NCI-H526 treated with DMSO at 0.1 percent for 48 hours (cell line): ENCODE results near the gene SLC25A13.
"Not testable (repeated sequence)": the region's sequence is repeated elsewhere in the genome, so short reads cannot be mapped to it uniquely, and the experiment has no call there.

Experiments
- DNase-seq: peaks from one replicate; lab custom pipeline; 2025; lab: John Stamatoyannopoulos, UW

SLC25A13 gene, protein sequence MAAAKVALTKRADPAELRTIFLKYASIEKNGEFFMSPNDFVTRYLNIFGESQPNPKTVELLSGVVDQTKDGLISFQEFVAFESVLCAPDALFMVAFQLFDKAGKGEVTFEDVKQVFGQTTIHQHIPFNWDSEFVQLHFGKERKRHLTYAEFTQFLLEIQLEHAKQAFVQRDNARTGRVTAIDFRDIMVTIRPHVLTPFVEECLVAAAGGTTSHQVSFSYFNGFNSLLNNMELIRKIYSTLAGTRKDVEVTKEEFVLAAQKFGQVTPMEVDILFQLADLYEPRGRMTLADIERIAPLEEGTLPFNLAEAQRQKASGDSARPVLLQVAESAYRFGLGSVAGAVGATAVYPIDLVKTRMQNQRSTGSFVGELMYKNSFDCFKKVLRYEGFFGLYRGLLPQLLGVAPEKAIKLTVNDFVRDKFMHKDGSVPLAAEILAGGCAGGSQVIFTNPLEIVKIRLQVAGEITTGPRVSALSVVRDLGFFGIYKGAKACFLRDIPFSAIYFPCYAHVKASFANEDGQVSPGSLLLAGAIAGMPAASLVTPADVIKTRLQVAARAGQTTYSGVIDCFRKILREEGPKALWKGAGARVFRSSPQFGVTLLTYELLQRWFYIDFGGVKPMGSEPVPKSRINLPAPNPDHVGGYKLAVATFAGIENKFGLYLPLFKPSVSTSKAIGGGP

GRCh38 chr7:96321658-96322372, at the start of gene SLC25A13:
Gene SLC25A13 (minus strand): TSS chr7:96322098. CDS start chr7:96321956, 142 bp downstream.
- DNase-seq, result peak; percentile 84

- DNase-seq, result not testable (repeated sequence)
Observed at GRCh38 chr7:96365916-96366315, 44.0 kb upstream of the SLC25A13 start.

GRCh38 chr7:96361116-96361857, 39.4 kb upstream of the SLC25A13 start:
- DNase-seq, result no peak

GRCh38 chr7:96359876-96360275, 38.0 kb upstream of the SLC25A13 start:
- DNase-seq, result no peak

- DNase-seq, result not testable (repeated sequence)
Observed at GRCh38 chr7:96358236-96358971, 36.5 kb upstream of the SLC25A13 start.

- no peak for DNase-seq
Observed at GRCh38 chr7:96355990-96356506, 34.1 kb upstream of the SLC25A13 start.

DNA sequence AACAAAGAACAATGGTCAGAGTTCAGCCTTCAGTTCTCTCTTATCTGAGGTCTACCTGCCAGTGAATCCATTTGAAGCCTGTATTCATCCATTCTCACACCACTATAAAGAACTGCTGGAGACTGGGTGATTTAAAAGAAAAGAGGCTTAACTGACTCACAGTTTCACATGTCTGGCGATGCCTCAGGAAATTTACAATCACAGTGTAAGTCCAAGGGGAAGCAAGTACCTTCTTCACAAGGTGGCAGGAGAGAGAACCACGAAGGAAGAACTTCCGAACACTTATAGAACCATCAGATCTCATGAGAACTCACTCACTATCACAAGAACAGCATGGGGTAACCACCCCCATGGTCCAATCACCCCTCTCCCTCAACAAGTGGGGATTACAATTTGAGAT, 33.0 kb upstream of the SLC25A13 start:
- no peak for DNase-seq

GRCh38 chr7:96349572-96349971, 27.7 kb upstream of the SLC25A13 start:
- DNase-seq, result no peak

DNA sequence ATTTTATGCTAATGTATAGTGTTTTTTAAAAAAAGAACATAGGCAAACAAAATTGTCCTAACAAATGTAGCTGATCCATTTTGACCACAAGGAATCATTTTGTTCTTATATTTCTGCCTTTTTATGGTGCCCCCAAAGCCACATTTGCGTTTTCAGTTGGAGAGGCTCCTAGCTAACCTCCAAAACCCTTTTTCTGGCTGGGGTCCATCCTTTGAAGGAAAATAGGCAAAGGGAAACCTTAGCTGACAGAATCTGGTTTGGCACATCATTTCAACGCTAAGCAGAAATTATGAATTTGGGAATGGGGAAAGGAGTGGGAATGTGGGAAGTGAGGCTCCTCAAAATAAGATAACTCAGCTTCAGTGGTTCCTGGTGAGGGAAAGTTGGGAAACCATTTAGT, 25.6 kb upstream of the SLC25A13 start:
- DNase-seq, result no peak

- no peak for DNase-seq
Observed at GRCh38 chr7:96346293-96346953, 24.5 kb upstream of the SLC25A13 start.

GRCh38 chr7:96344236-96344635, 22.3 kb upstream of the SLC25A13 start:
- DNase-seq, result no peak

DNA sequence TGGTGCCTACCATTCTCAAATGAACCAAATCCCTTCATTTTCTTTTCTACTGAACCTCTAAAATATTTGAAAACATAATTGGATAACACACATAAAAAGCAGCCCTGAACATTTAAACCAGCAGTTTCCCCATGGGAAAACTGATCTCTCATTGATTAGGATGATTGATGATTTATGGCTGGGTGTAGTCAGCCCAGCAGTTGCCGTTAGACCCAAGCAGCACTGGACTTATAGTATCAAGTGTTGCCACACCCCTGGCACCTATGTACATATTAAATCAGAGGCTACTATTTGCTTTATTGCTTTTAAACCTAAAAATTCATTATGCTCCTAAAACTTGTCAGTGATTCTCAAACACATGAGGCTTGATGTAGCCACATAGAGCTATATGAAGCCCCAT, 20.2 kb upstream of the SLC25A13 start:
- no peak for DNase-seq

GRCh38 chr7:96337519-96337918, 15.6 kb upstream of the SLC25A13 start:
- no peak for DNase-seq

- no peak for DNase-seq
Observed at GRCh38 chr7:96332325-96332724, 10.4 kb upstream of the SLC25A13 start.

DNA sequence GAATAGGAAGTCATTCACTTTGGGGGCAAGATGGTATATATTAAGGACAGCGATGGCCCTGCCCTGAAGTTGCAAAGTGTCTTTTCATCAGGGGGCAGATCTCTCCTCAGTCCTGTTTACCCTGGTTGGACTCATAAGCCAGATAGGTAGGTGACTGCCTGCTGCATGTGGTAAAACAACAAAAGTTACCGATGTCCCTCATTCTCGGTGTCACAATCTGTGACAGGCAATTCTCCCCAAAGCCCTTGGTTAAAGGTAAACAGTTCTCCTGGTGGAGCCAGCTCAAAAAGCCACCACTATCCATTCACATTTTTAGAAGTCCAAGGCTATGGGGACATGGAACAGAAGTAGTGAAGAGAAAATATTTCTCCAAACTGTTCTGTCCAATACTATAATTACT, 9.9 kb upstream of the SLC25A13 start:
- no peak for DNase-seq

- no peak for DNase-seq
Observed at GRCh38 chr7:96331233-96331632, 9.3 kb upstream of the SLC25A13 start.

- no peak for DNase-seq
Observed at GRCh38 chr7:96330193-96330592, 8.3 kb upstream of the SLC25A13 start.

- no peak for DNase-seq
Observed at GRCh38 chr7:96329241-96329640, 7.3 kb upstream of the SLC25A13 start.

DNA sequence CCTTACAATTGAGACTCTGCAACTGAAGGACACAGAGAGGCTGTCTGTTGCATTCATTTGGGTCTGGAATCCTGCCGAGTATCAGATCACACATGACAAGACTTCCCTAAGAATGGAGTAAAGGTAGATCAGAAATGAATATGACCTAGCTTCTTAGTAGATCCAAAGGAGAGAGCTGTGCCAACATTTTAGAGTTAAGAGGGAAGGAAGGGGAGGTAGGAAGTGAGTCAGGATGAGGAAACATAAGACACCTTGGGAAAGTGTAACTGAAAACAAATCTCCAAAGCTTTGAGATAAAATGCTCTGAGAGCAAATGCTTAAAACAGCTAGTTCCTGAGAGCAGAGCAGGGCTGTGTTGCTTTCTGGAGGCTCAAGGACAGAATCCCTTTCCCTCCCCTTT, 6.1 kb upstream of the SLC25A13 start:
- no peak for DNase-seq

- DNase-seq, result peak; percentile 64
Observed at GRCh38 chr7:96327429-96327828, 5.5 kb upstream of the SLC25A13 start.

DNA sequence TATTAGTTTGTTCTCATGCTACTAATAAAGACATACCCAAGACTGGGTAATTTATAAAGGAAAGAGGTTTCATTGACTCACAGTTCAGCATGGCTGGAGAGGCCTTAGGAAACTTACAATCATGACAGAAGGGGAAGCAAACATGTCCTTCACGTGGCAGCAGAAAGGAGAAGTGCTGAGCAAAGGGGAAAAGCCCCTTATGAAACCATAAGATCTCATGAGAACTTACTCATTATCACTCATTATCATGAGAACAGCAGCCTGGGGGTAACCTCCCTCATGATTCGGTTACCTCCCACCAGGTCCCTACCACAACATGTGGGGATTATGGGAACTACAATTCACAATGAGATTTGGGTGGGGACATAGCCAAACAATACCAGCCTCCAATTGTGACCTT, 4.9 kb upstream of the SLC25A13 start:
- not testable (repeated sequence) for DNase-seq
